RKO (cell line): ENCODE measurements around the gene CHN1.

Experiments used
- DNase-seq: peaks from one replicate; pipeline ENCODE4 v3.0.0-alpha.2; 2016; ENCODE audit warnings: low spot score

The CHN1 gene

DNA sequence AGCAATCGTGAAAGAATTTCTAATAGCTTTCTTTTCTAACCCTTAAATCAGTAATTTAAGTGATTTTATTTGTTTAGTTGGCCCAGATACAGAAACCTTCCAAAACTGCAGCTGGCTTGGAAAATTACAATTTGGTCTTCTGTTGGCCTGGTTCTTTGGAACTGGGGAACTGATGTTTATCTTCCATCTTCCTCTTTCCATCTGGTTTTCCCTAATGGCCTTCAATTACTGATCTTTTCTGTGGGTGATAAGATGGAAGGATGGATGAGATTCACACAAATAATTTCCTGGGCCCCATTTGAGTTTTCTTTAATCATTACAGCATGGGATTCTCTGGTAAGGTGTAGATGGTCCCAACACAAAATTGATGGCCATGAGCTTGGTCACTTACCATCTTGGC is 134.4 kb downstream of the CHN1 start:
- no peak for DNase-seq

DNA sequence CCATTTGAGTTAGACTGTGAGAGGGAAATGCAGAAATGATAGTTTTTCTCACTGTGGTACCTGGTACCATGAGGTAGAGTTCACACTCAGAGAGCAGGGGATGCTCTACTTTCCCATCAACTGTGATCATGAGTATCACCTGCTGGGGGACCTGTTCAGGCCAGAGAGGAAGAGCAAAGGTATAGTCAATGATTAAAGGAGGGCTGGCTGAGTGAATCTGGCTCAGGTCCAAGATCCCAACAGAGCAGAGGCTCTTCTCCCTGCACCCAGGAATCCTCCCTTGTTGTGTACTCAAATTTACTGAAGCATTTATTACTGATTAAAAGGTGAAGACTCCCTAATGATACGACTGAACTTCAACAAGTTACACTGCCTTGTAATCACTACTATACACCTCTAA is 136.3 kb downstream of the CHN1 start:
- no peak for DNase-seq

DNA sequence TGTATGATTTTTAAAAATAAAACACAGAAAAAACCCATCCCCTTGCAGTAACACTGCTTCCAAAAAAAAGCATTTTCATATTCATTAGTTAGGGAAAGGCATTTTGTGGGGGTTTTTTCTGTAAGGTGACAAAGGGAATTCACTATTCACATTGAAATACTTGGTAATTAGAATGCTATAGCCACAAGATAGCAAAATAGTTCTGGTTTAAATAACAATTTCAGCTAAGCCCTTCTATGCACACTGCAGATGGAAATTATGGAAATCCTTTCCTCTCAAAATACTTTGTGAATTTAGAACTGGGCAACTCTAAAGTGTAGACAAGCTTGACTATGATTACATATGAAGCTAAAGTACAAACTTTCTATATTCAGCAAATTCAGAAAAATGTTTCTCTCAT is 138.8 kb downstream of the CHN1 start:
- no peak for DNase-seq

DNA sequence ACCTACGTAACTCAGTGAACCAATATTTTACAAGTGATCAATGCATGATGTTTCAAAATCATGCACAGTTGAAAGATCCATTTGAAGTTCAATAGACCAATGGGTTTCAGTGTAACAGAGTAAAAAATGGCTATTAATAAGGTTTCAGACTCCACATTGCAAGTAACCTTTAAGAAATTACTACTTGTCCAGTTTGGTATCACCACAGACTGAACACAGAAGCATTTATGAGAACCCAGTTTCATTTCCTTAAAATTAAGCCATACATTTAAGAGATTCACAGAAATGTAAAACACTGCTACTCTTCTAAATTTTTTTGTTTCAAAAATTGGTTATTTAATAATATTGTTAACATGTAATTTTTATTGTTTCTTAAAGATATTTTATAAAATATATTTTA is 142.0 kb downstream of the CHN1 start:
- no peak for DNase-seq

DNA sequence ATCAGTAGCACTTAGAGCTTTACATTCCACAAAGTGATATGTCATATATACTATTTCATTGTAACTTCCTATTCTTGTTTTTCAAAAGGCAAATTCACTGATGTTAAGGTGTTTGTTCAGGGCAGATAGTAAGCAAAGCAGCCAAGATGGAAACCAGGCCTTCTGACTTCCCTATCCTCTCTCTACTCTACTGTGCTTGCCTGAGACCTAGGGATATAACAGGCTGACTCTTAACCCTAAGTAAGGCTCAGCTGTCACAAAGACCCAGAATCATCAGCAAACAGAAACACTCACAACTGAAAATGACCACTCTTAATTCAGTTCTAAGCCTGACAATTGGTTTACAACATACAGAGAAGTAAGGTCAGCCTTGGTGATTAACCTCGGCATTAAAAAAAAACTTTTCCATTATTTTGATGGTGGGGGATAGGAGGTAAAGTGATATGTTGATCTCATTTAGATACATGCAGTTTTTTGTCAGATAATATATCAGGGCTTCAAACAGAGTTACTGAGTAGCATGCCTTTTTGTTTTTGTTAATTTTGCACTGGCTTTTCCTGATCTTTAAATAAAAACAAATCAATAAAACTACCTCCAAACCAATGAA is 145.5 kb downstream of the CHN1 start:
- DNase-seq = no peak

DNA sequence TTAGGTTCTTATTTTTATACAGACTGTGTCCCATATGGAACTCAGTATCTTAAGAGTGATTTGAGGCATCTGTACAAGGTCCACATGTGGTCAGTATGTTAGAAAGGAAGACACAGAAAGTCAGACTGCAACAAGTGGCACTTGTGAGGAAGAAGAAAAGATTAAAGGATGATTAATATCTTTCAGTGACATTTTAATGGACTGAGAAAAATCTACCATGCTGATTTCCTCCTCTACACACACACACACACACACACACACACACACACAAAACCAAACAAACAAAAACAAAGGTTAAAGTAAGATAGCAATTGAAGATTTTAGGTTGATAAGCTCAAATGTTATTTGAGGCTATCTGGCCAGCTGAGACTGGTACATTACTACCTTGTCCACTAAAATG is 146.4 kb downstream of the CHN1 start:
- no peak for DNase-seq

DNA sequence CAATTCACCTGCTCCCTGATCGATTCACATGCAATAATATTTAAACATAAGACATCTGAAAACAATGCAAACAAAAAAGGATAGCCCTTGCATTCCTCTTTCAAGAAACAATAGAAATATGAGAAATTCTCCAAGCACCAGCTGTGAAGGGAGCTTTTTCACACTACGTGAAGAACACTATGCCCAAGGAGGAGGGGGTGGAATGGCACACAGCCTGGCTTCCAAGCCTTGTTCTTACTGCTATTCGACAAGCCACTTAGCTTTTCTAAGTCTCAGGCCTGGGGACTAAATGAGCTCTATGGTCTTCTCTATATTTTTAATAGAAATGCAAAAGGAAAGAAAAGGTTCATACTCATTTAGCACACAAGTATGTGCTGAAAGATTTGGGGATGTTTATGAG is 148.7 kb downstream of the CHN1 start:
- DNase-seq = no peak

DNA sequence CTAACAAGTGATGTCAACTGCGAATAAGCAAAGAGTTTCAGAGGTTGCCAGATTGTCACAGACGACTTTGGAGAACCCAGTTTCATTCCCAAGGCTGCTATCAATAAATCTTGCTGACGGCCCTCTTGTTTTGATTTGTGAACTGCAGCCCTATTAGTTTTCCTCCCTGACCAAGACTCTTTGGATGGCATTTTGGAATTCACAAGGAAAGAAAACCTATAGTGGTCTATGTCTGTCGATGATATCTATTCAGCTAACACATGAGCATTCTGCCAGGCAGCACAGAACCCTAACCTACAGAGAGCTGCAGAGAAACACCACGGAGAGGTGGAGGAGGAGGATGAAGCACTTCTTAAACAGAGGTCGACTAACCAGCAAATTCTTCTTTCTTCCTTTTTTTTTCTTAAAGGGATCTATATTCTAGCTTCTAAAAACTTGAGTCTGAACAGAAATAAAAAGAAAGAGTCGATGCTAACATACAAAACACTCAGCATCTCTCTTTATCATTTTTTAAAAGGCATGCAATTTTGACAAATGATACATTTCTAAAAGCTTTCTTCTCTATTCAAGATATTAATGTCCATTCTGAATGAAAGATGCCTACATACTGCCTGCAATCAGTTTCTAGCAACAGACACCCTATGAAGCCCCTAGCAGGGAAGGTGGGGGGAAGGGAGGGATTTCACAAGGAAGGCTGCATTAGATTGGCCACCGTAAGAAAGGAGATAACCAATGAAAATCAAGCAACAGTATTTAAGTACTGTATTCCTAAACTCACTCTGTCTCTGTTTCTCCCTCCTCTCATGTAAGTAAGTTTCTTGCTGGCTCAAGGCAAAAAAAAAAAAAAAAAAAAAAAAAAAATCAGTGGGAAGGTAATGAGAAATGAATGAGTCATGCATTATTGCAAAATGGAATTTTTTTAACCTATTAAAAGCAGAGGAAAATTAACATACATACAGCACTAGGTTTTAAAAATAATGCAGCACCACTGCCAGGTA is 157.9 kb downstream of the CHN1 start:
- peak; percentile 49 for DNase-seq

DNA sequence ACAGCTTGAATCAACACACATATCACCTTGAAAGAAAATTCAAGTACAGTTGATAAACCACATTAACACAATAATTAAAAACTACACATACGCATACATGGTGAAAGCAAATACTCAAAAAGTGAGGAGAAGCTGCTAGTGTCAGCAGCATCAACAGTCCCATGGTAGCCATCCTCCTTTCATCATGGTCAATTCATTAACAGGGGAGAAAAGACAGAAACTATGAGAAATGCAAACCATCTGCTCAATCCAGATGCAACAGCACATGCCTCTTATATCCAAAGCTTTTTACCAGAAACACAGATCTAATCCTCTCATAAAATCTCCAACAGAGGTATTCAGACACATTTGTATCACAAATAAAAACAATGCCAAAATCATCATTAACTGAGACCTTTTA is 159.0 kb downstream of the CHN1 start:
- DNase-seq = no peak

DNA sequence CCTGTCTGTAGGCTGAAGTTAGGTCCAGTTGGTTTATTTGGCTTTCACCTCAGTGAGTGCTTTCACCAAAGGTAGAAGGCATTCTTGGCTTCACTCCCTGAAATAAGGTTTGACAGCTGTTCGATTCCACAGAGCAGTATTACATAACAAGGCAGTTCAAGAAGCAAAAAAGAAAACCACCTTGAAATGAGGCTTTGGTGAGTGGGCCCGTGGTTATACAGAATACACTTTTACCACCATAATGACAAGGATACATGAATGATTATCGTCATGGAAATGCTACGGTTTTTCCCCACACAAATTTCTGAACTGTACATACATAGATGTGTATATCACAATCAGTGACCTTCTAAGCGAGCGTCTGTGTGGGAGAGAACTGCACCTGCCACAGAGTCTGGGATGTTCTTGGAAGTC is 160.9 kb downstream of the CHN1 start:
- DNase-seq = no peak

DNA sequence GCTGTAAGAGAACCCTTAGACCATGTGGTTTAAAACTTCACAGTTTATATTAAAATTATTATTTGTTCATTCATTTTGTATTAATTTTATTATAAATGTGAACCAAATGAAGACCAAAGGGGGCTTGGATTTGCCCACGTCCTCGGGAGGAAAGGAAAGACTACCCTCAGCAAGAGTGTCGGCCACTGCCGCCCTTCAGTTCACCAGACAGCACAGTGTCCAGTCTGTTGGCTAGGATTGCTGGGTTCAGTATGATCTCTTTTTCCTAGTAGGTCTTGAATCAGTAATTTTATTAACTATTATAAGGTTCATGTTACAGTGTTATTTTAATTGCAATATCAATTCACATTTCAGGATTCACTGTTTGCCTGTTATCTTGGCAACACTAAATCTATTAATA is 162.7 kb downstream of the CHN1 start:
- no peak for DNase-seq

DNA sequence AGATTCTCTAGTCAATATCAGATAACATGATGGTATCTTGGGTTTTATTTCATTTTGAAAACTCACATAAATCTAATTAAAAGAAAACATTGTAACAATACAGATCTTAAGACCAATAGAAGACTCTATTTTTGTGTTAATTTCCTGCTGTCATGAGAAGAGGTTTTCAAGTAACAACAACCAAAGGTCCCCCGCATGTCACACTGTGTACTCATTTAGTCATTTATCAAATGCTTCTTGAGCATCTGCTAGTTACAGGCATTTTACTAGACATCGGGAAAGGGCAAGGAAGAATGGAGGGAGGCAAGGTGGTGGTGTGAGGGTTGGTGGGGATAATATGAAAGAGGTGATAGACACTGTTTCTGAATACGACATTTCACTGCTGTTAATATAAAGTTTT is 163.2 kb downstream of the CHN1 start:
- no peak for DNase-seq

DNA sequence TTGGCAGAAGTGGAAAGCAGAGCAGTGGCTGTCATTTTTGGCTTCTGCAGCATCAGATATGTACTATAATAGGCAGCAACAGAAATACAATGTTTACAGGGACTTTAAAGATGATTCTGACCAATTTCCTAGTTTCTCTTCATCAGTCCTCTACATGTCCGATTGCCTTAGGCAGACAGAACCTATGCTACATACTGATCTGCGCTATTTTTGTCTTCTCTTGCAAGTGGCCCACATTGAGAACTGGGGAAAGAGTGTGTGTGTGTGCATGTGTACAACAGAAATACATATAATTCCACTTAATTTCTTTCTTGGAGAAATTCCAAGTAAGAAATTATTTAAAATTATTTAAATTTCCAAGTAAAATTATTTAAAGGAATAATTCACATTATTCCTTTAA is 163.8 kb downstream of the CHN1 start:
- no peak for DNase-seq

DNA sequence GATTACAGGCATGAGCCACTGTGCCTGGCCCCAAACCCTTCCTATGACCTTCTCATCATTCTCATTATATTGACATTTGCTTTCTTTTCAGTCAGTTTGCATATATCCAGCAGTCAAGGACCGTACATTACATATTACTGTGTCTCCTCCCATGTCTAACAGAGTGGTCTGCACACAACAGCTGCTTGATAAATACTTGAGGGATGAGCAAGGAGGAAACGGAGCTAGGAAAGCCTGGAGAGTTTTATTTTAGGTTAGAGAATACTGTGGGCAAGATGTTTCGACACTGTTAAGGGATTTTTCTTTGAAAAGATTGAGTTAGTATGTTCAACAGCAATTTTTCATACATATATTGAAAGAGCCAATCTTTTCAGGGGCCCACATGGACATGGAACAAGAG is 164.7 kb downstream of the CHN1 start:
- no peak for DNase-seq

DNA sequence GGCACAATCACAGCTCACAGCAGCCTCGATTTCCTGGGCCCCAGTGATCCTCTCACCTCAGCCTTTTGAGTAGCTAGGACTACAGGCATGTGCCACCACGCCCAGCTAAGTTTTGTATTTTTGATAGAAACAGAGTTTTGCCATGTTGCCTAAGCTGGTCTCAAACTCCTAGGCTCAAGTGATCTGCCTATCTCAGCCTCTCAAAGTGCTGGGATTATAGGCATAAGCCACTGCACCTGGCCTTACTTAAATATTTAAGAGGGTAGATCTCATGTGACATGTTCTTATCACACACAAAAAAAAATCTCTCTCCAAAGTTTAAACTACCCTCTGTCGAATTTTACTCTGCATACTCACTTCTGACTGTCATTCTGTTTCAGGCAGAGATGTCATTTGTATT is 165.5 kb downstream of the CHN1 start:
- no peak for DNase-seq

DNA sequence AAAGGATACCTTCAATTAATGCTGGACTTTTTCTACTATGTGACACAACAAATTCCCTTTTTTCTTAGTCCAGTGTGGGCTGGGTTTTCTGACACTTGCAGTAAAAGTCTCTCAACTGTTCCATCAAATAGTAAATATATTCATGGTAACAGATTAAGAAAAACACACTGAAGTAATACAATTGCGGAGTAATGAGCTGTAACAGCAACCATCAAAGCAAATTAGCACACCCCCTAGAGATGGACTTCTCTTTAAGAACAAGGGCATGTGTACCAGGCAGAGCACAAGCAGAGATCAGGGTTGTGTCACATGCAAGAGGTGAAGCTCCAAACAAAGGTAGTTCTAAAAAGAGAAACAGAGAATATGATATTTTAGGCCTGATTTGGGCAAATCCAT is 168.2 kb downstream of the CHN1 start:
- DNase-seq = no peak

DNA sequence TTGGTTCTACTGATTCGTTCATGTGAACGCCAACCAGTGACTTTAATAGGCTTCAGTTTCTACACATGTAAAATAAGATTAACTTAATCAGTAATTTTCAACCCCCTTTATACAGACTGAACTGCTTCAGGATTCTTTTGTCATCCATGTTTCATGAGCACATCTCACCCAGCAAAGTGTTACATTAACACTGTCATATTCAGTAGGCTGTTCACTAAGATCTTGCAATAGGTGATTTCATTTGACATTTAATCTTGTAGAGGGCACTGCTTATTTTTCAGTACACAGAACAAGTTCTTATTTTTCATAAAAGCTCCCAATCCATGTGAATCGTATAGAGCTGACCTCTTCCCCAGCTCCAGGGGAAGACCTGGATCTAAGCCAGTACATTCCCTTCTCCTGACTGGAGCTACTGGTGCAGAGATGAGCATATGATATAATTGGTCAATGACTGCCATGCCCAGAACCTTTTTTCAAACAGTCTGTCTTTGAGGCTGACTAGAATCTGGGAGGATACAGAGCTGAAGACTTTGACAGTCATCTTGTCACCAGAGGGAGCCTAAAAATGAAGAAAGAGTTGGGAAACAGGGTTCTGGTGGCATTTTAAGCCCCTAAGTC is 168.7 kb downstream of the CHN1 start:
- peak; percentile 12 for DNase-seq

DNA sequence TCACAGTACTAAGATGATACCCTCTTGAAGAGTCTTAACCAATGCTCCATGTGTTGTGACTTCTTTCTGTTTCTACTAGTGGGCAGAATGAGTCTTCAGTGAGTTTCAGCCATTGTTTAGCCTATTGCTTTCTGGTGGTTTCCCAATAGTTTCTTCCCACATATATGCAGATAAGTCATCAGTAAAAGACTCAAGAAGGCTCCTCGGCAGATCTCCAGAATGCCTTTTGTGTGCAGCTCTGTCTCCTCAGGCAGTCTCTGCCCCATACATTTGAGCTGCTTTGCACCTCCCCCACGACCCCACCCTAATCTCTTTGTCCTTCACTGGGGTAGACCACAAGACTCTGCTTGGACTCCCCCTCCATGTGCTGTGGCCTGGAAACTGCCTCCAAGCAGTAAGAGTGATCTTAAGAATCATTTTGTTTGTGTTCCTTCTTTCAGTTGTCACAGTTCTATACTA is 169.4 kb downstream of the CHN1 start:
- no peak for DNase-seq

DNA sequence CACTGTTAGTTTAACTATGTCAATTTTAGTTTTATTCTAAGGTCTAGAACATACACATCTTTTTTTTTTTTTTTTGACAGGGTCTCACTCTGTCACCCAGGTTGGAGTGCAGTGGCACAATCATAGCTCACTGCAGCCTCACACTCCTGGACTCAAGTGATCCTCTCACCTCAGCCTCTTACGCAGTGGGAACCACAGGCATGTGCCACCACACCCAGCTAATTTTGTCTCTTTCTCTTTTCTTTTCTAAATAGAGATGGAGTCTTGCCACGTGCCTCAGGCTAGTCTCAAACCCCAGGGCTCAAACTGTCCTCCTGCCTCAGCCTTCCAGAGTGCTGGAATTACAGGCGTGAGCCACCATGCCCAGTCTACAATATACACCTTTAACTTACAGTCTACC is 171.4 kb downstream of the CHN1 start:
- no peak for DNase-seq

DNA sequence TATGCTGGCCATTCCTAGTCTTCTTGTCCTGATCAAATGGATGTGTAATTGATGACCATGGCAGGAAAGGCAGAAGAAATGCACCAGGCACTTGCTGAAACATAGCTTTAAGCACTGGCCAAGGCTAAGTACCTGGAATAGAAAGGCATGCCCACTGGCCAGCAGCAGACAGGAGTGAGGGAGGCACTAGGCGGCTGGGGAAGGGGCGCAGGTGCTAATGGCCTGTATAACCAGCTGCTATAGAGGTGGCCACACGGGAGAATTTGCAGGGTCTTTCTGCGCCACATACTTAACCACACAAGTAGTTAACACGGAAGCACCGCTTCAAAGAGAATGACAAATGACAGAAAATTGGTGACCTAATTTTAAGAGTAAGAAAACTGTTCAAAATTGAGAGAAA is 174.6 kb downstream of the CHN1 start:
- DNase-seq = no peak

DNA sequence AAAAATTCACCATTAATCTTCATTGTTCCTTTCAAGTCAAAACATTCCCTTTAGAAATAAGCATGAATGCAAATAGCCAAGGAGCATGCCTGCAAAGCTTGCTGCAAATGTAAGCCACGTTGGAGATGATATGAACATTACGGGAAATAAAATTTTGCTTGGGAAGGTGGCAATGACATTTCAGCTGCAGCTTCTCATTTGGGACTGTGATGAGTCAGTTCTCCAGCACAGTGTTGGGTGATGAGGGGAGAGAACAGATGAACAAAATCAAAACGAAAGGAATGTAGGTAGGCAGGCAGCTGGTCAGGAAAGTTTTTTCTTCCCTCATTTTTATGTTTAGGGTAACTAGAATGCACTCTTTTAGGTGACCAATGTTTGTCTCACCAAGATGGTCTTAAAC is 175.6 kb downstream of the CHN1 start:
- DNase-seq = no peak

DNA sequence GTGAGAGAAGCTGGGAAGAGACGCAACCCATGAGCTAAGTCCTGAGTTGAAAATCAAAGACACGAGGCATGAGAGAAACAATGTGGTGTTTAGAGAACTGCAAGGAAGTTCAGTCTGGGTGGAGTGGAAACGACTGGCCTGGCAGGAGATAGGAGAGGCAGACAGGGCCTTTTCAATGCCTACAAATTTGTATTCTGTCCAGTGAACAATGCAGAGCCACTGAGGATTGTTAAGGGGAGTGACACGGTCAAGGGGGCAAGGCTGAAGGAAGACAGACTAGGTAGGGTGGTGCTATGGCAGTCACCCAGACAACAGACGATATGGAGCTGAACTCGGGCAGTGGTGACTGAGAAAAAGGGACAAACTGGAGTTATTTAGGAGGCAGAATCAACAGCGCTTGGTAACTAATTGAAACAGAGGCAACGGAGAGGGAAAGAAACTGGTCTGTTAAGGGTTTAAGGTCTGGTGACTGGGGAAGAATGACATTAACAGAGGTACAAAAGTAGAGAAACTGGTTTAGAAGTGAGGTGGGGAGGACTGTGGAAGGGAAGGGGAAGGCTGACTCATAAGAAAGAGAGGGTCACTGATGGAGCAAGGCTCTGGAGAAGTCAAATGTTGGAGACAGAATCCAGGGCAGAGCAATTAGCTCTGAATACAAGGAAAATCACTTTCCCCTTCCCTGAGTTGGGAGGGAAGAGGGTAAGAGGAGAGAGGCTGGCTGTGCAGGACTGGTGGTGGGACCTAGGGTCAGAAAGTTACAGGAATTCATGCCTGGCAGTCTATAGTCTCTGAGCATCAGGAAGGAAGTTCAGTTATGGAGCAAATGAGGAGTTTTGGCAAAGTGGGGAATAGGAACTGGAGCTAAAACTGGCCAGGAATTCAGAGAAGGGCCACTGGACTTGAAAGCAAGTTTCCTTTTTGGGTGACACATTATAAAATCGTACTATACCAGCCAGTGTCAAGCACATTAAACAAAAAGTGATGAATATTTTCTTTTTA is 177.5 kb downstream of the CHN1 start:
- DNase-seq = no peak
